ENCODE measurements around the gene ARMC6. TPM values are rescaled to one million over a fixed set of nuclear protein-coding genes. Genes with fewer than 3 reads are reported as not detected.

The ARMC6 gene
- total and polyA plus RNA-seq, 2 of the 13 experiments (the other 11 are each of a cell fraction or from before 2014, with no cell fraction given): 16.2 to 36.8 TPM

DNA sequence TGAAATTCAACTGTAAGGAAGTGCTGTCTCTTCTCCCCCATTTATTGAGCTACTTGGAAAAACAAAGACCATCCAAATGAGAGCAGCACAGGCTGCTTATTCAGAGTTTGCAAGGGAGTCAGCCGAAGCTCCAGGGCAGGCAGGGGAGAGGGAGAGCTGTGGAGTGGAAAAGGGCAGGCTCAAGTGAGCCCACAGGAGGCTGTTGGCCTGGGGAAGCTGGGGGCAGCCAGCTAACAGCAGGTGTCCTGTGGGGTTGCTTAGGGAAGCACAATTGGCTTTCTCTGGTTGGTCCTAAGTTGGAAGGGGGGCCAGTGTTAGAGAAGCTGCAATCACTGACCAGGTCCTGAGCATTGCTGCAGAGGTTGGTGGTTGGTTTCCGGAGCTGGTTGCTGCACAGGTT lies 54.3 kb downstream of the ARMC6 start (continued):
- TF ChIP-seq SMAD3 (CRISPR knock-in tag; IDR thresholded peaks at IDR 0.05) (no peak), ZNF12 (CRISPR knock-in tag; IDR thresholded peaks at IDR 0.05) (no peak), FOXP1 (IDR thresholded peaks at IDR 0.05) (no peak), FOXP1 (CRISPR knock-in tag; IDR thresholded peaks at IDR 0.05) (no peak)

DNA sequence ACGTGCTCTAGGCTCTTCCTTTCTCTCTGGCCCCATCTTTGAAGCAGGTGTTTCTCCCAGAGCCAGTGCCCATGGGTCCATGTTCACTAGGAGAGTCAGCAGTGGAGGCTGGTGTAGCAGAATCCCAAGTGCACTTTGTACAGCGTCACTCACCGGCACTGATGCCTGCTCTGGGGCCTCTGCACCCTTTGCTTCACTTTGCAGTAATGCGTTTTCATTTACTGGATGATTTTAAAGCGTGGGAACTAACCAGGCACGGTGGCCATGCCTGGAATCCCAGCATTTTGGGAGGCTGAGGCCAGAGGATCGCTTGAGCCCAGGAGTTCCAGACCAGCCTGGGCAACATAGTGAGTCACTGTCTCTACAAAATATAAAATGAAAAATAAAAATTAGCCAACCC lies 61.1 kb downstream of the ARMC6 start:
- WGBS (ENCODE audit: low lambda C conversion rate): 13% methylated on average over 7 of the region's 7 CpGs
- in situ Hi-C loops (cut with HindIII; ENCODE audit: extremely low pct_ligation_motif_present, low pct_unique_long_range_greater_than_20kb): no loop called here
- H3K4me2 ChIP-seq (ENCODE audit: low read depth, low read length): peak overlapping the region; percentile 40
- H3K4me3 ChIP-seq (replicated peaks in 1 of 3; ENCODE audit: insufficient read depth in 1 of 3, low read depth in 2 of 3, low read length in 3 of 3): no peak overlapping the region
- no peaks in the 10 kb centered on the region for H3K27me3 ChIP-seq (ENCODE audit: control insufficient read depth in 1 of 2, insufficient read depth in 2 of 2, low read length in 2 of 2)
- H3K79me2 ChIP-seq (ENCODE audit: insufficient read depth, low read length): no peaks in the 10 kb centered on the region
- BruUV-seq (replicated peaks): no TSS peak
- peak overlapping the region; percentile 19; the same call in 1 of the 2 replicates for H3K9ac ChIP-seq (ENCODE audit: insufficient read depth, low read depth, low read length)
- peak; percentile 52 for DNase-seq (ENCODE audit: low spot score)
- H4K20me1 ChIP-seq (ENCODE audit: insufficient read depth, low read length): no peaks in the 10 kb centered on the region
- peak; percentile 76 for FAIRE-seq
- peak; percentile 35 for ATAC-seq
- peak overlapping the region; percentile 99 for H3K27ac ChIP-seq (ENCODE audit: extremely low read length, insufficient read depth, low read length)
- ChIA-PET POLR2A (interaction anchor here (0.7 to 1.0 kb wide), 2 partner anchors 29 to 31 kb away, joined by 3 to 4 read pairs; partner anchors contain the start of gene SLC25A42), CTCF (ENCODE audit: low intra/inter-chr PET ratio, low total read pairs) (no interaction called here)
- H3K4me1 ChIP-seq (ENCODE audit: insufficient read depth, low read length): peaks cover 61% of the 10 kb centered on the region
- intact Hi-C loops (cut with micrococcal nuclease; ENCODE audit: unreplicated experiment): no loop called here
- no peak overlapping the region for H2AFZ ChIP-seq (ENCODE audit: low read length)
- H3K9me3 ChIP-seq (ENCODE audit: low read length): no peaks in the 10 kb centered on the region
- H3K36me3 ChIP-seq (replicated peaks in 1 of 2; ENCODE audit: control insufficient read depth in 1 of 2, insufficient read depth in 2 of 2, low read length in 2 of 2): no peaks in the 10 kb centered on the region
- TF ChIP-seq KLF11 (CRISPR knock-in tag; IDR thresholded peaks at IDR 0.05): no peak
- TF ChIP-seq ZNF282 (IDR thresholded peaks at IDR 0.05; ENCODE audit: partially characterized antibody): no peak
- TF ChIP-seq ZNF431 (CRISPR knock-in tag; IDR thresholded peaks at IDR 0.05; ENCODE audit: borderline replicate concordance, low read depth): no peak
- TF ChIP-seq ZNF772 (CRISPR knock-in tag; IDR thresholded peaks at IDR 0.05): no peak
- TF ChIP-seq, protein P1, sequence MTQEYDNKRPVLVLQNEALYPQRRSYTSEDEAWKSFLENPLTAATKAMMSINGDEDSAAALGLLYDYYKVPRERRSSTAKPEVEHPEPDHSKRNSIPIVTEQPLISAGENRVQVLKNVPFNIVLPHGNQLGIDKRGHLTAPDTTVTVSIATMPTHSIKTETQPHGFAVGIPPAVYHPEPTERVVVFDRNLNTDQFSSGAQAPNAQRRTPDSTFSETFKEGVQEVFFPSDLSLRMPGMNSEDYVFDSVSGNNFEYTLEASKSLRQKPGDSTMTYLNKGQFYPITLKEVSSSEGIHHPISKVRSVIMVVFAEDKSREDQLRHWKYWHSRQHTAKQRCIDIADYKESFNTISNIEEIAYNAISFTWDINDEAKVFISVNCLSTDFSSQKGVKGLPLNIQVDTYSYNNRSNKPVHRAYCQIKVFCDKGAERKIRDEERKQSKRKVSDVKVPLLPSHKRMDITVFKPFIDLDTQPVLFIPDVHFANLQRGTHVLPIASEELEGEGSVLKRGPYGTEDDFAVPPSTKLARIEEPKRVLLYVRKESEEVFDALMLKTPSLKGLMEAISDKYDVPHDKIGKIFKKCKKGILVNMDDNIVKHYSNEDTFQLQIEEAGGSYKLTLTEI (CRISPR knock-in tag; conservative IDR thresholded peaks at IDR 0.05): no peak
- no peak for TF ChIP-seq ZNF232 (CRISPR knock-in tag; IDR thresholded peaks at IDR 0.05; ENCODE audit: borderline replicate concordance)
- 0 out of 2 replicates have a peak, but pooled peaks have one; percentile 25 for TF ChIP-seq MIXL1 (CRISPR knock-in tag; IDR thresholded peaks at IDR 0.05)
- TF ChIP-seq ZSCAN21 (CRISPR knock-in tag; IDR thresholded peaks at IDR 0.05; ENCODE audit: borderline replicate concordance): no peak
- no peak for TF ChIP-seq ZNF484 (CRISPR knock-in tag; IDR thresholded peaks at IDR 0.05; ENCODE audit: borderline replicate concordance, low read depth)
- TF ChIP-seq AGO1 (IDR thresholded peaks at IDR 0.05; ENCODE audit: low read depth, low read length, poor library complexity, severe bottlenecking): no peak
- TF ChIP-seq, protein P2, sequence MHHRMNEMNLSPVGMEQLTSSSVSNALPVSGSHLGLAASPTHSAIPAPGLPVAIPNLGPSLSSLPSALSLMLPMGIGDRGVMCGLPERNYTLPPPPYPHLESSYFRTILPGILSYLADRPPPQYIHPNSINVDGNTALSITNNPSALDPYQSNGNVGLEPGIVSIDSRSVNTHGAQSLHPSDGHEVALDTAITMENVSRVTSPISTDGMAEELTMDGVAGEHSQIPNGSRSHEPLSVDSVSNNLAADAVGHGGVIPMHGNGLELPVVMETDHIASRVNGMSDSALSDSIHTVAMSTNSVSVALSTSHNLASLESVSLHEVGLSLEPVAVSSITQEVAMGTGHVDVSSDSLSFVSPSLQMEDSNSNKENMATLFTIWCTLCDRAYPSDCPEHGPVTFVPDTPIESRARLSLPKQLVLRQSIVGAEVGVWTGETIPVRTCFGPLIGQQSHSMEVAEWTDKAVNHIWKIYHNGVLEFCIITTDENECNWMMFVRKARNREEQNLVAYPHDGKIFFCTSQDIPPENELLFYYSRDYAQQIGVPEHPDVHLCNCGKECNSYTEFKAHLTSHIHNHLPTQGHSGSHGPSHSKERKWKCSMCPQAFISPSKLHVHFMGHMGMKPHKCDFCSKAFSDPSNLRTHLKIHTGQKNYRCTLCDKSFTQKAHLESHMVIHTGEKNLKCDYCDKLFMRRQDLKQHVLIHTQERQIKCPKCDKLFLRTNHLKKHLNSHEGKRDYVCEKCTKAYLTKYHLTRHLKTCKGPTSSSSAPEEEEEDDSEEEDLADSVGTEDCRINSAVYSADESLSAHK (CRISPR knock-in tag; IDR thresholded peaks at IDR 0.05; ENCODE audit: borderline replicate concordance): no peak
- no peak for TF ChIP-seq ZNF44 (CRISPR knock-in tag; IDR thresholded peaks at IDR 0.05)
- TF ChIP-seq, protein P3, sequence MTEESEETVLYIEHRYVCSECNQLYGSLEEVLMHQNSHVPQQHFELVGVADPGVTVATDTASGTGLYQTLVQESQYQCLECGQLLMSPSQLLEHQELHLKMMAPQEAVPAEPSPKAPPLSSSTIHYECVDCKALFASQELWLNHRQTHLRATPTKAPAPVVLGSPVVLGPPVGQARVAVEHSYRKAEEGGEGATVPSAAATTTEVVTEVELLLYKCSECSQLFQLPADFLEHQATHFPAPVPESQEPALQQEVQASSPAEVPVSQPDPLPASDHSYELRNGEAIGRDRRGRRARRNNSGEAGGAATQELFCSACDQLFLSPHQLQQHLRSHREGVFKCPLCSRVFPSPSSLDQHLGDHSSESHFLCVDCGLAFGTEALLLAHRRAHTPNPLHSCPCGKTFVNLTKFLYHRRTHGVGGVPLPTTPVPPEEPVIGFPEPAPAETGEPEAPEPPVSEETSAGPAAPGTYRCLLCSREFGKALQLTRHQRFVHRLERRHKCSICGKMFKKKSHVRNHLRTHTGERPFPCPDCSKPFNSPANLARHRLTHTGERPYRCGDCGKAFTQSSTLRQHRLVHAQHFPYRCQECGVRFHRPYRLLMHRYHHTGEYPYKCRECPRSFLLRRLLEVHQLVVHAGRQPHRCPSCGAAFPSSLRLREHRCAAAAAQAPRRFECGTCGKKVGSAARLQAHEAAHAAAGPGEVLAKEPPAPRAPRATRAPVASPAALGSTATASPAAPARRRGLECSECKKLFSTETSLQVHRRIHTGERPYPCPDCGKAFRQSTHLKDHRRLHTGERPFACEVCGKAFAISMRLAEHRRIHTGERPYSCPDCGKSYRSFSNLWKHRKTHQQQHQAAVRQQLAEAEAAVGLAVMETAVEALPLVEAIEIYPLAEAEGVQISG (CRISPR knock-in tag; IDR thresholded peaks at IDR 0.05): no peak

Data from HepG2 (cell line).